GM23338 (cell line): ENCODE data around the gene RSPRY1. TPM values are rescaled to one million over a fixed set of nuclear protein-coding genes. Genes with fewer than 3 reads are reported as not detected.

Experiments
- ATAC-seq: fragments of 200-7000 bp; cut with Tn5 transposase; 3 replicates; pipeline ENCODE4 v1.9.1; 2020
- DNase-seq: peaks from one replicate; pipeline ENCODE4 v3.0.0-alpha.2; 2015; ENCODE audit warnings: low spot score
- H2AFZ ChIP-seq: fragments of 200-600 bp; sonication (generic); 2 replicates; pipeline ENCODE4 v1.8.0; 2016; ENCODE audit warnings: antibody characterized with exemption, mild to moderate bottlenecking, moderate library complexity
- H3F3A ChIP-seq: fragments of 200-600 bp; sonication (generic); replicated peaks from 2 replicates; pipeline ENCODE4 v1.8.0; 2017; ENCODE audit warnings: antibody characterized with exemption, mixed run types, low read depth
- H3K27ac ChIP-seq: fragments of 200-600 bp; sonication (generic); 2 replicates; pipeline ENCODE4 v1.6.1; 2016; ENCODE audit warnings: low read depth
- H3K27me3 ChIP-seq: fragments of 200-600 bp; sonication (generic); 2 replicates; pipeline ENCODE4 v1.8.0; 2016; ENCODE audit warnings: mild to moderate bottlenecking, mixed run types, moderate library complexity; ENCODE audit not compliant: insufficient read depth
- H3K36me3 ChIP-seq: fragments of 200-600 bp; sonication (generic); 2 replicates; pipeline ENCODE4 v1.8.0; 2016; ENCODE audit warnings: mild to moderate bottlenecking; ENCODE audit not compliant: insufficient read depth
- H3K4me1 ChIP-seq: fragments of 200-600 bp; sonication (generic); 2 replicates; pipeline ENCODE4 v1.8.0; 2016; ENCODE audit warnings: mild to moderate bottlenecking, moderate library complexity; ENCODE audit not compliant: insufficient read depth
- H3K4me2 ChIP-seq: fragments of 200-600 bp; sonication (generic); 2 replicates; pipeline ENCODE4 v1.7.1; 2017; ENCODE audit warnings: mixed run types
- H3K4me3 ChIP-seq: fragments of 200-600 bp; sonication (generic); 2 replicates; pipeline ENCODE4 v1.6.1; 2016; ENCODE audit warnings: mixed run types
- H3K79me2 ChIP-seq: fragments of 200-600 bp; sonication (generic); replicated peaks from 2 replicates; pipeline ENCODE4 v1.8.0; 2017; ENCODE audit warnings: mild to moderate bottlenecking; ENCODE audit not compliant: insufficient read depth
- H3K9me2 ChIP-seq: fragments of 200-600 bp; sonication (generic); 2 replicates; pipeline ENCODE4 v1.8.0; 2017; ENCODE audit not compliant: insufficient read depth
- H4K20me1 ChIP-seq: fragments of 200-600 bp; sonication (generic); replicated peaks from 2 replicates; pipeline ENCODE4 v1.8.0; 2017; ENCODE audit warnings: mild to moderate bottlenecking; ENCODE audit not compliant: insufficient read depth
- H3K27ac Mint-ChIP-seq: 2 replicates; pipeline ENCODE4 v1.8.0; 2020; ENCODE audit warnings: inconsistent platforms, mild to moderate bottlenecking, moderate library complexity, mixed read lengths
- H3K27me3 Mint-ChIP-seq: 3 replicates; pipeline ENCODE4 v1.8.0; 2022; ENCODE audit warnings: low read depth, mild to moderate bottlenecking, moderate library complexity, mixed read lengths, inconsistent platforms; ENCODE audit not compliant: insufficient read depth, poor library complexity
- H3K36me3 Mint-ChIP-seq: 3 replicates; pipeline ENCODE4 v1.8.0; 2021; ENCODE audit warnings: low read depth, mild to moderate bottlenecking, inconsistent platforms, moderate library complexity, mixed read lengths
- H3K4me1 Mint-ChIP-seq: 3 replicates; pipeline ENCODE4 v1.8.0; 2020; ENCODE audit warnings: mild to moderate bottlenecking, inconsistent platforms, mixed read lengths
- H3K4me3 Mint-ChIP-seq: 3 replicates; pipeline ENCODE4 v1.8.0; 2021; ENCODE audit warnings: moderate library complexity, mild to moderate bottlenecking, inconsistent platforms, mixed read lengths
- H3K9me3 Mint-ChIP-seq: 3 replicates; pipeline ENCODE4 v1.8.0; 2020; ENCODE audit warnings: moderate library complexity, mild to moderate bottlenecking, inconsistent platforms, mixed read lengths
- CREB1 ChIP-seq: fragments of 250-450 bp; sonication (Bioruptor Pico); IDR thresholded peaks from 2 replicates; pipeline ENCODE4 v1.5.0; 2020; ENCODE audit warnings: low read depth, mild to moderate bottlenecking, moderate library complexity
- CTCF ChIP-seq, 2 experiments: fragments of 200-600 bp in 1 of 2; sonication (generic) in 1 of 2; conservative IDR thresholded peaks; 2 replicates each; pipeline versions ENCODE4 v1.5.1 to v1.6.1; 2016 to 2017; ENCODE audit warnings: antibody characterized with exemption in 2 of 2, low read depth in 2 of 2, mild to moderate bottlenecking in 2 of 2, moderate library complexity in 1 of 2
- ETS1 ChIP-seq: IDR thresholded peaks from 2 replicates; pipeline ENCODE4 v1.6.1; 2016; ENCODE audit warnings: antibody characterized with exemption
- EZH2 ChIP-seq: fragments of 200-600 bp; sonication (generic); IDR thresholded peaks from one replicate; pipeline ENCODE4 v1.8.0; 2017; ENCODE audit warnings: antibody characterized with exemption, mild to moderate bottlenecking, low read depth; ENCODE audit not compliant: unreplicated experiment
- EZH2phosphoT487 ChIP-seq: fragments of 200-600 bp; sonication (generic); IDR thresholded peaks from one replicate; pipeline ENCODE4 v1.8.1; 2018; ENCODE audit warnings: antibody characterized with exemption; ENCODE audit not compliant: unreplicated experiment
- JUNB ChIP-seq: IDR thresholded peaks from one replicate; pipeline ENCODE4 v1.6.1; 2016; ENCODE audit warnings: antibody characterized with exemption; ENCODE audit not compliant: unreplicated experiment
- NANOG ChIP-seq: IDR thresholded peaks from 2 replicates; pipeline ENCODE4 v1.6.1; 2016; ENCODE audit warnings: antibody characterized with exemption, borderline replicate concordance
- POLR2AphosphoS5 ChIP-seq: IDR thresholded peaks from 2 replicates; pipeline ENCODE4 v1.6.1; 2016; ENCODE audit warnings: antibody characterized with exemption, low read depth
- REST ChIP-seq: IDR thresholded peaks from one replicate; pipeline ENCODE4 v1.6.1; 2018; ENCODE audit warnings: antibody characterized with exemption; ENCODE audit not compliant: unreplicated experiment
- STAT1 ChIP-seq: IDR thresholded peaks from one replicate; pipeline ENCODE4 v1.6.1; 2016; ENCODE audit warnings: antibody characterized with exemption; ENCODE audit not compliant: unreplicated experiment
- ZNF114 ChIP-seq: fragments of 250-450 bp; sonication (Bioruptor Pico); IDR thresholded peaks from 2 replicates; pipeline ENCODE4 v1.5.0; 2020; ENCODE audit warnings: mild to moderate bottlenecking, moderate library complexity
- ZNF331 ChIP-seq: fragments of 250-450 bp; sonication (Bioruptor Pico); IDR thresholded peaks from 2 replicates; pipeline ENCODE4 v1.5.0; 2020; ENCODE audit warnings: low read depth, mild to moderate bottlenecking, moderate library complexity
- ZNF462 ChIP-seq: fragments of 250-450 bp; sonication (Bioruptor Pico); IDR thresholded peaks from 2 replicates; pipeline ENCODE4 v1.5.0; 2020; ENCODE audit warnings: mild to moderate bottlenecking, moderate library complexity
- polyA plus RNA-seq: library from polyadenylated mRNA; unstranded; fragments of >200 nt; fragmentation: Nextera tagmentation; extraction: Ambion mirVana; gene quantifications from 2 replicates; pipeline ENCODE4 v1.2.1, GENCODE V29; 2016
- total RNA-seq: library from RNA; depleted of rRNA; stranded (reverse); fragments of >200 nt; shearing (Covaris generic); gene quantifications from 2 replicates; pipeline ENCODE4 v1.2.3, GENCODE V29; 2014

The RSPRY1 gene
- total and polyA plus RNA-seq, 2 experiments from 2014 or later: 25.8 to 35.9 TPM

GRCh38 chr16:57234707-57235092, 48.6 kb downstream of the RSPRY1 start:
- ATAC-seq (no peak), DNase-seq (no peak)
- TF ChIP-seq EZH2phosphoT487 (no peak), ZNF462 (CRISPR knock-in tag) (no peak), EZH2 (no peak), ZNF331 (CRISPR knock-in tag) (no peak), STAT1 (no peak), REST (no peak), ZNF114 (no peak), ETS1 (no peak), POLR2AphosphoS5 (no peak), CREB1 (CRISPR knock-in tag) (no peak), NANOG (no peak), JUNB (no peak), CTCF (conservative IDR thresholded peaks at IDR 0.05; ENCODE audit: low read depth in 2 of 2) (no peak)
- Mint-ChIP-seq H3K4me1 (no peaks in the 10 kb centered on the region), H3K9me3 (no peaks in the 10 kb centered on the region), H3K36me3 (peaks cover 55% of the 10 kb centered on the region), H3K27ac (no peak overlapping the region), H3K4me3 (no peak overlapping the region), H3K27me3 (peaks cover 1% of the 10 kb centered on the region)
- Histone ChIP-seq H3K4me2 (no peak overlapping the region), H3K4me3 (no peak overlapping the region), H3F3A (no peaks in the 10 kb centered on the region), H3K4me1 (no peaks in the 10 kb centered on the region), H4K20me1 (no peaks in the 10 kb centered on the region; the same call in 1 of the 2 replicates), H3K9me2 (no peaks in the 10 kb centered on the region), H3K27ac (no peak overlapping the region), H2AFZ (no peak overlapping the region), H3K79me2 (no peaks in the 10 kb centered on the region), H3K27me3 (no peaks in the 10 kb centered on the region), H3K36me3 (peaks cover 25% of the 10 kb centered on the region)
